Astrocyte (in vitro differentiated cells and primary cell): Measurements from ENCODE around the gene FMN1. TPM values are rescaled to one million over a fixed set of nuclear protein-coding genes. Genes with fewer than 3 reads are reported as not detected.

Source experiments
- DNase-seq: peaks from one replicate; pipeline ENCODE4 v3.0.0-alpha.2; 2010; ENCODE audit warnings: low read depth
- FAIRE-seq: peaks from 2 replicates; lab custom pipeline; 2011; peaks lifted over from hg19 to GRCh38; lab: Jason Lieb, UNC
- H2AFZ ChIP-seq: 2 replicates; pipeline ENCODE4 v1.6.0; 2012; ENCODE audit warnings: low read depth, low read length, inconsistent platforms
- H3K27ac ChIP-seq: 2 replicates; pipeline ENCODE4 v1.5.1; 2011; ENCODE audit warnings: low read depth, low read length, inconsistent platforms
- H3K27me3 ChIP-seq: 2 replicates; pipeline ENCODE4 v1.6.0; 2011; ENCODE audit warnings: low read length, inconsistent platforms; ENCODE audit not compliant: insufficient read depth
- H3K36me3 ChIP-seq: 2 replicates; pipeline ENCODE4 v1.5.1; 2011; ENCODE audit warnings: low read length, inconsistent platforms; ENCODE audit not compliant: insufficient read depth
- H3K4me1 ChIP-seq: 2 replicates; pipeline ENCODE4 v1.5.1; 2011; ENCODE audit warnings: low read length, inconsistent platforms; ENCODE audit not compliant: insufficient read depth
- H3K4me2 ChIP-seq: 2 replicates; pipeline ENCODE4 v1.6.0; 2012; ENCODE audit warnings: low read length, inconsistent platforms
- H3K4me3 ChIP-seq: 2 replicates; pipeline ENCODE4 v1.5.1; 2011; ENCODE audit warnings: low read depth, mild to moderate bottlenecking, low read length, inconsistent platforms; ENCODE audit not compliant: insufficient read depth
- H3K79me2 ChIP-seq: 2 replicates; pipeline ENCODE4 v1.6.0; 2012; ENCODE audit warnings: mild to moderate bottlenecking, low read length, inconsistent platforms; ENCODE audit not compliant: insufficient read depth
- H3K9ac ChIP-seq: 2 replicates; pipeline ENCODE4 v1.6.0; 2012; ENCODE audit warnings: mild to moderate bottlenecking, low read length, inconsistent platforms
- H3K9me3 ChIP-seq: 2 replicates; pipeline ENCODE4 v1.5.1; 2012; ENCODE audit warnings: low read depth, mild to moderate bottlenecking, low read length, inconsistent platforms; ENCODE audit not compliant: insufficient read depth
- H4K20me1 ChIP-seq: 2 replicates; pipeline ENCODE4 v1.6.0; 2012; ENCODE audit warnings: low read length, inconsistent platforms; ENCODE audit not compliant: insufficient read depth
- H3K27ac Mint-ChIP-seq: one replicate; pipeline ENCODE4 v1.8.0; 2021; ENCODE audit warnings: mild to moderate bottlenecking, mixed read lengths; ENCODE audit not compliant: unreplicated experiment
- H3K27me3 Mint-ChIP-seq: one replicate; pipeline ENCODE4 v1.8.0; 2021; ENCODE audit warnings: low read depth, mixed read lengths; ENCODE audit not compliant: unreplicated experiment
- H3K36me3 Mint-ChIP-seq: one replicate; pipeline ENCODE4 v1.8.0; 2021; ENCODE audit warnings: low read depth, mixed read lengths; ENCODE audit not compliant: unreplicated experiment
- H3K4me1 Mint-ChIP-seq: one replicate; pipeline ENCODE4 v1.8.0; 2021; ENCODE audit warnings: low read depth, mixed read lengths; ENCODE audit not compliant: unreplicated experiment
- H3K4me3 Mint-ChIP-seq: one replicate; pipeline ENCODE4 v1.8.0; 2021; ENCODE audit warnings: mild to moderate bottlenecking, moderate library complexity, mixed read lengths; ENCODE audit not compliant: unreplicated experiment
- H3K9me3 Mint-ChIP-seq: one replicate; pipeline ENCODE4 v1.8.0; 2021; ENCODE audit warnings: mild to moderate bottlenecking, mixed read lengths; ENCODE audit not compliant: unreplicated experiment
- CTCF ChIP-seq: IDR thresholded peaks from 2 replicates; pipeline ENCODE4 v1.5.1; 2011; ENCODE audit warnings: low read depth, mild to moderate bottlenecking, inconsistent platforms, low read length, moderate library complexity; ENCODE audit not compliant: insufficient read depth
- EZH2 ChIP-seq: IDR thresholded peaks from 2 replicates; pipeline ENCODE4 v1.6.1; 2012; ENCODE audit warnings: mild to moderate bottlenecking, low read length, inconsistent platforms; ENCODE audit not compliant: insufficient read depth
- total RNA-seq: library from RNA; stranded (reverse); gene quantifications from 2 replicates; pipeline ENCODE4 v1.2.1, GENCODE V29; 2021

FMN1 gene
- total RNA-seq, 1 donor from 2014 or later: 5.3 TPM

DNA sequence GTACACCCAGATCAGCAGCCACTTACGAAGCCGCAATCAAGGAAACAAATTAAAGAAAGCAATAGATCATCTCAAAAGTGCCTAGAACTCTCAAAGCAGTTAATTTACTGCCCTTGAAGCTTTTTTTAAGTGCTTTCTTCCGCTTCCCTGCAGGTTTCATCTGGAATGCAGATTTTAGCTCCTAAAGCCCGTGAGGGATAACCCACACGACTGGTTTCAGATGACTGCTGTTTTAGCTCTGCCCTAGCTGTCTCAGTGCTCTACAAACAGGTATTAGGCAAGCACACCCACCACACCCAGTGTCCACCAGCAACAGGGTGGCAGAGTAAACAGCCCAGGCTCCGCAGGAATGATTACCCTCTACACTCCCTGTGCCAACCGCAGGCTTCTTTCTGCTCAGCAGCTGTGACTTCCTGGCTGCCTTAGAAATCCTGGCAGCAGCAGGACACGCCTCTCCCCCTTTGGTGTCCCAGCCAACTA lies 126.0 kb downstream of the FMN1 start:
- TF ChIP-seq EZH2: no peak
- FAIRE-seq: no peak
- H3K4me3 Mint-ChIP-seq: no peak overlapping the region
- Histone ChIP-seq H3K4me2 (peak overlapping the region; percentile 75), H3K27me3 (no peaks in the 10 kb centered on the region), H3K4me3 (no peak overlapping the region), H2AFZ (peak overlapping the region; percentile 26), H3K27ac (peak overlapping the region; percentile 82), H3K36me3 (no peaks in the 10 kb centered on the region), H3K79me2 (no peaks in the 10 kb centered on the region), H3K9me3 (no peaks in the 10 kb centered on the region), H3K9ac (peak overlapping the region; percentile 71), H4K20me1 (no peaks in the 10 kb centered on the region), H3K4me1 (peaks cover 30% of the 10 kb centered on the region)
- peaks cover 41% of the 10 kb centered on the region for H3K4me1 Mint-ChIP-seq
- H3K27ac Mint-ChIP-seq: peak overlapping the region; percentile 65
- H3K36me3 Mint-ChIP-seq: peaks cover 5% of the 10 kb centered on the region
- H3K27me3 Mint-ChIP-seq: no peaks in the 10 kb centered on the region
- peak; percentile 23 for DNase-seq
- no peaks in the 10 kb centered on the region for H3K9me3 Mint-ChIP-seq

DNA sequence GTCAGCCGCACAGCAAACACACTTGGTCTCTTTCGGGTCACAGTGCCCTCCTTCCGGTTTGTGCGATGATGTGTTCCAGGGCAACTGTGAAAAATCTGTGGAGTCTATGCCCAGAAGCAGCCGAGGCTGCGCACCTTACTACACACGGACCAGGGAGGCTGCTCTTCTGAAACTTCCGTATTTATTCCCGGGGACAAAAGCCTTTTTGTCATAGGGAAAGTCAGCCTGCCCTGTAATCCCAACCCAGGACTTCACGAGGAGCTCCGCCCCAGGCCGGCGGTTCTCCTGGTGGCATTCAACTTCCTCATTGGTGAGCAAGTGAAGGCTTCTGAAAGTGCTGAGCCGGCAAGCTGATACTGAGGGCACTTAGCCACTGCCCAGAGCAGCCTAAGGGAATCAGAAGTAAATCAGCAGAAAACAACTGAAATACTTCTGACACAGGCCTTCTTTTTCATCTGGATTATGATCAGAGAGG lies 126.5 kb downstream of the FMN1 start:
- Histone ChIP-seq H4K20me1 (no peaks in the 10 kb centered on the region), H3K4me2 (peak overlapping the region; percentile 75), H2AFZ (peak overlapping the region; percentile 60), H3K79me2 (no peaks in the 10 kb centered on the region), H3K27ac (peak overlapping the region; percentile 82), H3K27me3 (no peaks in the 10 kb centered on the region), H3K9me3 (no peaks in the 10 kb centered on the region), H3K9ac (peak overlapping the region; percentile 71), H3K36me3 (no peaks in the 10 kb centered on the region), H3K4me3 (peak overlapping the region; percentile 34), H3K4me1 (peaks cover 30% of the 10 kb centered on the region)
- Mint-ChIP-seq H3K4me1 (peaks cover 41% of the 10 kb centered on the region), H3K9me3 (no peaks in the 10 kb centered on the region), H3K27me3 (no peaks in the 10 kb centered on the region), H3K4me3 (peak overlapping the region; percentile 2), H3K36me3 (peaks cover 4% of the 10 kb centered on the region), H3K27ac (peak overlapping the region; percentile 65)
- FAIRE-seq (no peak), DNase-seq (no peak)
- TF ChIP-seq EZH2 (no peak), CTCF (no peak)

GRCh38 chr15:33067456-33067855 lies 127.1 kb downstream of the FMN1 start:
- no peaks in the 10 kb centered on the region for H3K36me3 ChIP-seq
- peak overlapping the region; percentile 82 for H3K27ac ChIP-seq
- Mint-ChIP-seq H3K4me3 (peak overlapping the region; percentile 2), H3K36me3 (peaks cover 3% of the 10 kb centered on the region), H3K4me1 (peaks cover 41% of the 10 kb centered on the region), H3K27ac (peak overlapping the region; percentile 65), H3K9me3 (no peaks in the 10 kb centered on the region), H3K27me3 (no peaks in the 10 kb centered on the region)
- H4K20me1 ChIP-seq: no peaks in the 10 kb centered on the region
- H3K4me1 ChIP-seq: peaks cover 30% of the 10 kb centered on the region
- peak overlapping the region; percentile 34 for H3K4me3 ChIP-seq
- no peaks in the 10 kb centered on the region for H3K27me3 ChIP-seq
- peak; percentile 71 for DNase-seq
- FAIRE-seq: peak; percentile 81
- H3K4me2 ChIP-seq: peak overlapping the region; percentile 75
- peak overlapping the region; percentile 71 for H3K9ac ChIP-seq
- no peaks in the 10 kb centered on the region for H3K79me2 ChIP-seq
- H2AFZ ChIP-seq: peak overlapping the region; percentile 60
- TF ChIP-seq CTCF (no peak), EZH2 (no peak)
- H3K9me3 ChIP-seq: no peaks in the 10 kb centered on the region
